LNCaP clone FGC (cell line): ENCODE data around the gene FOXI2.

ENCODE experiments used
- DNase-seq: peaks from one replicate; pipeline ENCODE4 v3.0.0-alpha.2; 2011; ENCODE audit warnings: low read depth
- H3K4me3 ChIP-seq: 2 replicates; pipeline ENCODE4 v1.5.1; 2011; ENCODE audit warnings: mild to moderate bottlenecking, low read depth, low read length, control low read depth
- TF ChIP-seq, protein P1 (sequence below): IDR thresholded peaks from 2 replicates; pipeline ENCODE4 v1.5.1; 2012; ENCODE audit warnings: mild to moderate bottlenecking; ENCODE audit not compliant: control insufficient read depth, insufficient read depth; ENCODE audit errors: extremely low read depth

The FOXI2 gene

DNA sequence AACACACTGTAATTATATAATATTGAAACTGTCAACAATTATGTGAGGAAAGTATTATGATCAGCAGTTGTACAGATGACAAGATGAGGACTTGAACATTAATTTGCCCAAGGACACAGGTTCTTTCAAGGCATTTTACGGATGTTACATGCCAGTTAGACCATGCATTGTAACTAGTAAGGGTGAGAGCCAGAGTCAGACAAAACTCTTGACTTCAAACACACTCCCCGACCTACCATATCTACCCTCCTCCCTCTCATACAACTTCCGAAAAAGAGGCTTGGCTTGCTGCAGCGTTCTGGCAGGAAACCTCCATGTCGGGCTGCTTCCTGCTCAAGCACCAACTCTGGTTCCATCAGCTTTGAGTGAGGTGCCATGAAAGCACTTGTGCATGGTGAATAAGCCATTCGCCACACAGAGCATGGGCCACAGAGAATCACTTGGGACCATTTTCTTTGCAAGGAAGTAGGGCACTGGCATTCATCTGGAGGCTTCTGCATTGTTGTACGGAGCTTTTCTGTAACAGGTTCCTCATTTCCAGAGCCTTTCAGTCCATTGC is 53.2 kb downstream of the FOXI2 start:
- H3K4me3 ChIP-seq: no peak overlapping the region
- TF ChIP-seq, protein P1, sequence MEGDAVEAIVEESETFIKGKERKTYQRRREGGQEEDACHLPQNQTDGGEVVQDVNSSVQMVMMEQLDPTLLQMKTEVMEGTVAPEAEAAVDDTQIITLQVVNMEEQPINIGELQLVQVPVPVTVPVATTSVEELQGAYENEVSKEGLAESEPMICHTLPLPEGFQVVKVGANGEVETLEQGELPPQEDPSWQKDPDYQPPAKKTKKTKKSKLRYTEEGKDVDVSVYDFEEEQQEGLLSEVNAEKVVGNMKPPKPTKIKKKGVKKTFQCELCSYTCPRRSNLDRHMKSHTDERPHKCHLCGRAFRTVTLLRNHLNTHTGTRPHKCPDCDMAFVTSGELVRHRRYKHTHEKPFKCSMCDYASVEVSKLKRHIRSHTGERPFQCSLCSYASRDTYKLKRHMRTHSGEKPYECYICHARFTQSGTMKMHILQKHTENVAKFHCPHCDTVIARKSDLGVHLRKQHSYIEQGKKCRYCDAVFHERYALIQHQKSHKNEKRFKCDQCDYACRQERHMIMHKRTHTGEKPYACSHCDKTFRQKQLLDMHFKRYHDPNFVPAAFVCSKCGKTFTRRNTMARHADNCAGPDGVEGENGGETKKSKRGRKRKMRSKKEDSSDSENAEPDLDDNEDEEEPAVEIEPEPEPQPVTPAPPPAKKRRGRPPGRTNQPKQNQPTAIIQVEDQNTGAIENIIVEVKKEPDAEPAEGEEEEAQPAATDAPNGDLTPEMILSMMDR: no peak
- no peak for DNase-seq
